HFF-Myc (cell line): ENCODE data around the gene NDUFA7.
"Not testable (repeated sequence)": the region's sequence is repeated elsewhere in the genome, so short reads cannot be mapped to it uniquely, and the experiment has no call there.

Experiments
- DNase-seq: peaks from one replicate; pipeline ENCODE4 v3.0.0-alpha.2; 2011; ENCODE audit warnings: low read depth; ENCODE audit errors: extremely low read depth
- H3K4me3 ChIP-seq: replicated peaks from 2 replicates; pipeline ENCODE4 v1.5.1; 2011; ENCODE audit warnings: low read depth, mild to moderate bottlenecking, control low read depth, low read length
- TF ChIP-seq, protein P1 (sequence below): IDR thresholded peaks from 2 replicates; pipeline ENCODE4 v1.5.1; 2012; ENCODE audit warnings: mild to moderate bottlenecking, low read depth, low read length, control low read depth; ENCODE audit errors: missing control alignments

Gene NDUFA7

DNA sequence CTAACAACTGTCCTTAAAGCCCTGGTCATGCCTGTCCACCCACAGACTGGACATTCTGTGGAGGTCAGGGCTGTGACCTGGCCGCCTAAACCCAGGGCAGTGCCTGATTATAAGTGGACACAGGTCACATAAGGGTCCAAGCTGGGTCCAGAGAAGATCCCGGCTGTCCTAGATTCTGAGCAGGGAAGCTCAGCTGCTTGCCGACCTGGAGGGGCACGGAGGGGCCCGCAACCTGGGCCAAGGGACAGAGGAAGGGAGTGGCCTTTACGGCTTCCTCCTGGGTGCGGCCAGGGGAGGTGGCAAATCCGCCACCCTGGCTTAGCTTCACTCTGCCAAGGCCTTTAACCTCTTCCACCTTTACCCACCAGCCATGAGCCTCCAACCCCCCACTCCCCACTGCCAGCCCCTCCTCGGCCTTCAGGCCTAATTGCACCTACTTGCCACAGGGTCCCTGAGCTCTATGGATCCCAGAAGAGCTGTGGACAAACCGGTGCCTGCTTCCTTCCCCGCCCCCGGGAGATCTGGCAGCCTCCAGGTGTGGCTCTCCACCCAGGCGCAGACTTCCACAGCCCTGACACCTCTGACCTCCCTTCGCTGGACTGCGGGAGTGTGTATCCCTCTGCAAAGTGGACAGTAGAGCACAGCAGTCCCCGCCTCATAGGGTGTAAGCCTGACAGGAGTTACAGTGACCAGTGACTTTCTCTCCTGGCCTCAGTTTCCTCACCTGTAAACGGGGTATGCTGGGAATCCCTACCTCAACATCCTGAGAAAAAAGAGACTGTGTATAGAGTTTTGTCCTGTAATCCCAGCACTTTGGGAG lies 14.7 kb downstream of the NDUFA7 start:
- peak overlapping the region; percentile 68 for H3K4me3 ChIP-seq
- DNase-seq: no peak
- TF ChIP-seq, protein P1, sequence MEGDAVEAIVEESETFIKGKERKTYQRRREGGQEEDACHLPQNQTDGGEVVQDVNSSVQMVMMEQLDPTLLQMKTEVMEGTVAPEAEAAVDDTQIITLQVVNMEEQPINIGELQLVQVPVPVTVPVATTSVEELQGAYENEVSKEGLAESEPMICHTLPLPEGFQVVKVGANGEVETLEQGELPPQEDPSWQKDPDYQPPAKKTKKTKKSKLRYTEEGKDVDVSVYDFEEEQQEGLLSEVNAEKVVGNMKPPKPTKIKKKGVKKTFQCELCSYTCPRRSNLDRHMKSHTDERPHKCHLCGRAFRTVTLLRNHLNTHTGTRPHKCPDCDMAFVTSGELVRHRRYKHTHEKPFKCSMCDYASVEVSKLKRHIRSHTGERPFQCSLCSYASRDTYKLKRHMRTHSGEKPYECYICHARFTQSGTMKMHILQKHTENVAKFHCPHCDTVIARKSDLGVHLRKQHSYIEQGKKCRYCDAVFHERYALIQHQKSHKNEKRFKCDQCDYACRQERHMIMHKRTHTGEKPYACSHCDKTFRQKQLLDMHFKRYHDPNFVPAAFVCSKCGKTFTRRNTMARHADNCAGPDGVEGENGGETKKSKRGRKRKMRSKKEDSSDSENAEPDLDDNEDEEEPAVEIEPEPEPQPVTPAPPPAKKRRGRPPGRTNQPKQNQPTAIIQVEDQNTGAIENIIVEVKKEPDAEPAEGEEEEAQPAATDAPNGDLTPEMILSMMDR: no peak

DNA sequence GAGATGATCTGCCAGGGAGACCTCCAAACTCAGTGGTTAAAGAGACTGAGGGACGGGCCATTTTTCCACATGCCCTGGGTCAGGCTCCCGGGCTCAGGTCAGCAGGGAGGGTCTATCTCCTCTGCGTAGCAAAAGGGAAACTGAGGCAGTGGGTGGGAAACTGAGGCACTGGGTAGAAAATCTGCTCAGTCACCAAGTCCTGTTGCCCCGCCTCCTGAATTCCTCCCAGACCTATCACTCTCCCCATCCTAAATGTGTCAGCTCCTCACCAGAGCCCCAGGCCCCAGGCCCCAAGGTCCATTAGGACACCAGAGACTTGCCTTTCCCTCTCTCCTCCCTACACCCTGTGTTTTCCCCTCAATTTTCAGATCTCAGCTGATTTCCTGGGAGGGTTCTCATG lies 15.4 kb downstream of the NDUFA7 start:
- no peak for DNase-seq
- TF ChIP-seq, protein P1: no peak
- no peak overlapping the region for H3K4me3 ChIP-seq

DNA sequence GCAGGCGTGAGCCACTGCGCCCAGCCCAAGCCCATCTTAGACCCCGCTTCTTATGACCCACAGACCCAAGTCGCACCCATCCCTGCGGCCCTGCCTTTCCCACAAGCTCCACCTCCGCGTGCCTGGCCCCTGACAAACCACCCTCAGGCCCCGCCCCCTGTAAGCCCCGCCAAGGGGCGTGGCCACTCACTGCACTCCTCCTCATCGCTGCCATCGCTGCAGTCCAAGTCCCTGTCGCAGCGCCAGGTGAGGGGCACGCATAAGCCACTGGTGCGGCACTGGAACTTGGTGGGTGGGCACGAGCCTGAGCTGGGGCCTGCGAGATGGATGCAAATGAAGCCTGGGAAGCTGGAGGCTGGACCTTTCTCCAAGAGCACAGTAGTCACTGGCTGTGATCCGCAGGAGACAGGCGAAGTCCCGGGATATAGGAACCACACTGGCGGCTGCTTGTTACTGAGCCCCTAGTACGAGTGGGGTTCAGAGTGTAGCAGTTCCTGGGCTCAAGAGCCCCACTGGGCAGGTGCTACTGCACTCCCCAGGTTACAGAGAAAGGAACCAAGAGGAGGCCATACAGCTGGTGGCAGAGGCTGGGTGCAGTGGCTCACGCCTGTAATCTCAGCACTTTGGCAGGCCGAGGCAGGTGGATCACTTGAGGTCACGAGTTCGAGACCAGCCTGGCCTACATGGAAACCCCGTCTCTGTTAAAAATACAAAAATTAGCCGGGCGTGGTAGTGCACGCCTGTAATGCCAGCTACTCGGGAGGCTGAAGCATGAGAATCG lies 16.1 kb downstream of the NDUFA7 start:
- no peak overlapping the region for H3K4me3 ChIP-seq
- TF ChIP-seq, protein P1: no peak
- no peak for DNase-seq

DNA sequence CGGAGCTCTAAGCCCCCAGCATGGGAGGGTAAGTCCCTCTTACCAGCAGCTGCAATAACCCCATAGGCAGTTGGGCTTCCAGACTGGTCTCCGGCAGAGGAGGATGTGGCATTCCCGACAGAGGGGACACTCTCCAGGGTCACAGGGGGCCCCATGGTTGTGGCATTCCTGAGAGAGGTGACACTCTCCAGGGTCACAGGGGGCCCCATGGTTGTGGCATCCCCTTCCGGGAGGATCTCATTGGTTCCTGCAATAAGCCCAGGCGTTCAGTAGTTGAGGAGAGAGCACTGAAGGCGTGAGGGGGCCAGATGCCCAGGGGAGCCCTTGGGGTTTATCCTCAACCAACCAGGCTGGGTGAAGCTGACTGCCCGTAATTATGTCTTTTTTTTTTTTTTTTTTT lies 18.4 kb downstream of the NDUFA7 start:
- TF ChIP-seq, protein P1: no peak
- DNase-seq: no peak
- no peak overlapping the region for H3K4me3 ChIP-seq

DNA sequence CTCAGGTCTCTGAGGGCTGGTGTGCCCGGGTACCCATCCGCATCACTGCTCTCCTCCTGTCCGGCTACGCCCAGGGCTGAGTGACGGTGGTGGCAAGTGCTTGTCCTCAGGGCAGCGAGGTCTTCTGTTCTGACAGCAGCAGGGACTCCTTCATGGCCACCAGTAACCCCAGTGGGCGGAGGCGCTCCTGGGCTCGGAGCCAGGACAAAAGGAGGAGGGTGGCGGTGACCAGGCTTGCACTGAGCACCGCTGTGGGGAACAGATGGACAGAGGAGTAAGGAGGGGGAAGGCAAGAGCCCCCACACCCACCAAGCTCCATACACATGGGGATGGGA lies 18.9 kb downstream of the NDUFA7 start:
- TF ChIP-seq, protein P1: no peak
- H3K4me3 ChIP-seq: no peak overlapping the region
- no peak for DNase-seq

DNA sequence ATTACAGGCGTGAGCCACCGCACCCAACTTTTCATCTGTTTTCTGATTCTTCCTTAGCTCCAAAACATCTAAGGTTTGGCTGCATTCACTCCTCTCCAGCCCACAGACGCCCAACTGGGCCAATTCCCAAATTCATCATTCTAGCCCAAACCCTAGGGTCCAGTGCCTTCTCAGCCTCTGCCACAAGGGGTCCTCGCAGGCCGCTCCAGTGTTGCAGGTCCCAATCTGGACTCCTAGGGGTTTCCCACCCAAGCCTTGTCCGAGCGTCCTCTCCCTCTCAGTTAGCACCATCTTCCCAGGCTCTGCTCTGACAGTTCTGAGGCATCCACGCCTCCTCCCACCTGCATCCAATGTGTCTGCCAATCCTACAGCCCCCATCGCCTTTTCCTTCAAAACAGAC lies 29.8 kb downstream of the NDUFA7 start:
- H3K4me3 ChIP-seq, DNase-seq: not testable (repeated sequence)

DNA sequence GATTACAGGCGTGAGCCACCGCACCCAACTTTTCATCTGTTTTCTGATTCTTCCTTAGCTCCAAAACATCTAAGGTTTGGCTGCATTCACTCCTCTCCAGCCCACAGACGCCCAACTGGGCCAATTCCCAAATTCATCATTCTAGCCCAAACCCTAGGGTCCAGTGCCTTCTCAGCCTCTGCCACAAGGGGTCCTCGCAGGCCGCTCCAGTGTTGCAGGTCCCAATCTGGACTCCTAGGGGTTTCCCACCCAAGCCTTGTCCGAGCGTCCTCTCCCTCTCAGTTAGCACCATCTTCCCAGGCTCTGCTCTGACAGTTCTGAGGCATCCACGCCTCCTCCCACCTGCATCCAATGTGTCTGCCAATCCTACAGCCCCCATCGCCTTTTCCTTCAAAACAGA lies 44.7 kb downstream of the NDUFA7 start:
- not testable (repeated sequence) for H3K4me3 ChIP-seq, DNase-seq
